ENCODE results near the gene ATP8A1. TPM values are rescaled to one million over a fixed set of nuclear protein-coding genes. Genes with fewer than 3 reads are reported as not detected.

The ATP8A1 gene
- total RNA-seq, 2 donors from 2014 or later: 17.9 to 18.7 TPM

- peaks cover 29% of the 10 kb centered on the region for H3K4me1 Mint-ChIP-seq
- no peak overlapping the region for H3K4me3 Mint-ChIP-seq
- H3K36me3 Mint-ChIP-seq (ENCODE audit: low read depth): peaks cover 7% of the 10 kb centered on the region
Measured at GRCh38 chr4:42498040-42498439, 158.9 kb downstream of the ATP8A1 start.

GRCh38 chr4:42497142-42497910, 159.6 kb downstream of the ATP8A1 start:
- no peaks in the 10 kb centered on the region for H3K27me3 Mint-ChIP-seq (ENCODE audit: insufficient read depth)
- Histone ChIP-seq H3K4me3 (ENCODE audit: low read length) (no peak overlapping the region), H3K4me1 (ENCODE audit: control insufficient read depth, insufficient read depth, low read length) (peaks cover 7% of the 10 kb centered on the region), H3K9me3 (ENCODE audit: control insufficient read depth, low read length) (no peaks in the 10 kb centered on the region), H3K9ac (ENCODE audit: extremely low read depth, low read length, poor library complexity, severe bottlenecking) (no peak overlapping the region), H3K27ac (ENCODE audit: low read depth, low read length) (no peak overlapping the region), H3K27me3 (ENCODE audit: control insufficient read depth, insufficient read depth, low read length, poor library complexity, severe bottlenecking) (no peaks in the 10 kb centered on the region), H3K36me3 (ENCODE audit: control insufficient read depth, insufficient read depth, low read length) (no peaks in the 10 kb centered on the region)
- TF ChIP-seq CTCF (conservative IDR thresholded peaks at IDR 0.05): no peak
- 94 to 96% methylated on average over 7 to 8 of the region's 8 CpGs for WGBS, 2 experiments (ENCODE audit: insufficient coverage in 1 of 2, insufficient read length in 1 of 2)
- no peak for DNase-seq
- peaks cover 25% of the 10 kb centered on the region for H3K4me1 Mint-ChIP-seq
- H3K9me3 Mint-ChIP-seq: no peaks in the 10 kb centered on the region
- no peak overlapping the region for H3K27ac Mint-ChIP-seq
- H3K4me3 Mint-ChIP-seq: no peak overlapping the region
- peaks cover 7% of the 10 kb centered on the region for H3K36me3 Mint-ChIP-seq (ENCODE audit: low read depth)

More at GRCh38 chr4:42498040-42498439, 158.9 kb downstream of the ATP8A1 start:
- Histone ChIP-seq H3K36me3 (ENCODE audit: control insufficient read depth, insufficient read depth, low read length) (no peaks in the 10 kb centered on the region), H3K27me3 (ENCODE audit: control insufficient read depth, insufficient read depth, low read length, poor library complexity, severe bottlenecking) (no peaks in the 10 kb centered on the region), H3K27ac (ENCODE audit: low read depth, low read length) (no peak overlapping the region), H3K4me1 (ENCODE audit: control insufficient read depth, insufficient read depth, low read length) (peaks cover 7% of the 10 kb centered on the region), H3K9me3 (ENCODE audit: control insufficient read depth, low read length) (no peaks in the 10 kb centered on the region), H3K4me3 (ENCODE audit: low read length) (no peak overlapping the region), H3K9ac (ENCODE audit: extremely low read depth, low read length, poor library complexity, severe bottlenecking) (no peak overlapping the region)
- no peaks in the 10 kb centered on the region for H3K9me3 Mint-ChIP-seq
- H3K27ac Mint-ChIP-seq: no peak overlapping the region
- no peak for TF ChIP-seq CTCF (conservative IDR thresholded peaks at IDR 0.05)
- 97 to 100% methylated on average over 2 of the region's 2 CpGs for WGBS, 2 experiments (ENCODE audit: insufficient coverage in 1 of 2, insufficient read length in 1 of 2)
- no peaks in the 10 kb centered on the region for H3K27me3 Mint-ChIP-seq (ENCODE audit: insufficient read depth)
- no peak for DNase-seq

GRCh38 chr4:42492962-42493361, 163.9 kb downstream of the ATP8A1 start:
- H3K27ac ChIP-seq (ENCODE audit: low read depth, low read length): no peak overlapping the region
- H3K27me3 ChIP-seq (ENCODE audit: control insufficient read depth, insufficient read depth, low read length, poor library complexity, severe bottlenecking): no peaks in the 10 kb centered on the region
- no peak overlapping the region for H3K4me3 ChIP-seq (ENCODE audit: low read length)
- TF ChIP-seq CTCF (conservative IDR thresholded peaks at IDR 0.05): no peak
- no peak for DNase-seq
- Mint-ChIP-seq H3K36me3 (ENCODE audit: low read depth) (peaks cover 7% of the 10 kb centered on the region), H3K27ac (no peak overlapping the region), H3K27me3 (ENCODE audit: insufficient read depth) (no peaks in the 10 kb centered on the region), H3K9me3 (no peaks in the 10 kb centered on the region), H3K4me1 (peaks cover 48% of the 10 kb centered on the region), H3K4me3 (no peak overlapping the region)
- no peaks in the 10 kb centered on the region for H3K36me3 ChIP-seq (ENCODE audit: control insufficient read depth, insufficient read depth, low read length)
- peaks cover 6% of the 10 kb centered on the region for H3K4me1 ChIP-seq (ENCODE audit: control insufficient read depth, insufficient read depth, low read length)
- WGBS, 2 experiments (ENCODE audit: insufficient coverage in 1 of 2, insufficient read length in 1 of 2): 96% methylated on average over 5 to 7 of the region's 7 CpGs
- H3K9me3 ChIP-seq (ENCODE audit: control insufficient read depth, low read length): no peaks in the 10 kb centered on the region
- H3K9ac ChIP-seq (ENCODE audit: extremely low read depth, low read length, poor library complexity, severe bottlenecking): no peak overlapping the region

Data from endodermal cell (in vitro differentiated cells).